Measurements from ENCODE around the gene GNB1.

GNB1 gene

DNA sequence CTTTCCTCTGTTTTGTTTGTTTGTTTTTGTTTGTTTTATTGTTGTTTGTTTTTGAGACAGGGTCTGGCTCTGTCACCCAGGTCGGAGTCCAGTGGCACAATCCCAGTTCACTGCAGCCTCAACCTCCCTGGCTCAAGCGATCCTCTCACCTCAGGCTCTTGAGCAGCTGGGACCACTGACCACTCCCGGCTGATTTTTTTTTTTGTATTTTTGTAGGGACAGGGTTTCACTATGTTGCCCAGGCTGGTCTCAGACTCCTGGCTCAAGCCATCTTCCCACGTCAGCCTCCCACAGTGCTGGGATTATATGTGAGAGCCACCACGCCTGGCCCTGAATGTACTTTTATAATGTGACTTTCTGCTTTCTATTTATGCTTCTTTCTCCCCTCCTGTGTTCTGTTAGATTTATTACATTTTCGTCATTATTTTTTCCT is 19.2 kb upstream of the GNB1 start:
- no peak for DNase-seq (ENCODE audit: low spot score)

DNA sequence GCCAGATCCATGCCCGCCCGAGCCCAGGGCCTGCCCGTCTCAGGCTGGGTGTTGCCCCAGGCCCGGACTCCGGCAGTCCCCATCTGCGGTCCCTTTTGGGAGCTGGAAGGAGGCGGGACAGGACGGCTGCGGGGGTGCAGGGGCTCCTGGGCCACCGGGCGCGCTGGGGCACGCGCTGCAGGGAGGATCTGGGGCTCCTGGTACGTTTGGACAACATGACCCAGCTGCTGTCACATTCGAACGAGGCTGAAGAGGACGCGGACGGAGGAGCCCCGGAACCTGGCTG is 17.6 kb upstream of the GNB1 start:
- no peak for DNase-seq (ENCODE audit: low spot score)

DNA sequence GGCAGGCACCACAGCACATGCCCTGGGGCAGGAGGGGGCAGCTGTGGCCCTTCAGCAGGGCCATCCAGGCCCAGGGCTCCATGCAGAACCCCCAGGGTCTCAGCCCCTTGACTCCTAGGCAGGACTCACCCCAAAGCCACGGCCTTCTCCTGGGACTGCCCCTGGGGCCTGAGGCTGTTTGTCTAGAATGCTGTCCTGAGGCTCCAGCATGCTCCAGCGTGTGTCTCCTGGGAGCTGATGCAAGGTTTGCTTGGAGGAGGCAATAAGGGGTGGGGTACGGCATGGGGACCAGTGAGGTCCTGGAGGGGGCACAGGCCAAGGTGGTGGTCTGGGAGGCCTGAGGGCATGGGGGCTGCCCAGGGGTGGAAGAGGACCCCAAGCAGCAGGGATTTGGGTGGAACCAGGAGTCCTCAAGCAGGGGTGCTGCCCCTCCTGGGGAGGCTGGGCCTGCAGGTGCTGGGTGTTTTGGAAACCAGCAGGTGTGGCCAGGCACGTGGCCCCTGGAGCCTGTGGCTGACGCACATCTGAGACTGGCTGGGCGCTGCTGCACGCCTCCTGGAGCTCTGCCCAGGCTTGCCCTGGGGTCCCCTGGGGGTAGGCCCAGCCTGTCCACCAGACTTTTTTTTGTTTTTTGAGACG is 16.3 kb upstream of the GNB1 start:
- DNase-seq (ENCODE audit: low spot score) = no peak

DNA sequence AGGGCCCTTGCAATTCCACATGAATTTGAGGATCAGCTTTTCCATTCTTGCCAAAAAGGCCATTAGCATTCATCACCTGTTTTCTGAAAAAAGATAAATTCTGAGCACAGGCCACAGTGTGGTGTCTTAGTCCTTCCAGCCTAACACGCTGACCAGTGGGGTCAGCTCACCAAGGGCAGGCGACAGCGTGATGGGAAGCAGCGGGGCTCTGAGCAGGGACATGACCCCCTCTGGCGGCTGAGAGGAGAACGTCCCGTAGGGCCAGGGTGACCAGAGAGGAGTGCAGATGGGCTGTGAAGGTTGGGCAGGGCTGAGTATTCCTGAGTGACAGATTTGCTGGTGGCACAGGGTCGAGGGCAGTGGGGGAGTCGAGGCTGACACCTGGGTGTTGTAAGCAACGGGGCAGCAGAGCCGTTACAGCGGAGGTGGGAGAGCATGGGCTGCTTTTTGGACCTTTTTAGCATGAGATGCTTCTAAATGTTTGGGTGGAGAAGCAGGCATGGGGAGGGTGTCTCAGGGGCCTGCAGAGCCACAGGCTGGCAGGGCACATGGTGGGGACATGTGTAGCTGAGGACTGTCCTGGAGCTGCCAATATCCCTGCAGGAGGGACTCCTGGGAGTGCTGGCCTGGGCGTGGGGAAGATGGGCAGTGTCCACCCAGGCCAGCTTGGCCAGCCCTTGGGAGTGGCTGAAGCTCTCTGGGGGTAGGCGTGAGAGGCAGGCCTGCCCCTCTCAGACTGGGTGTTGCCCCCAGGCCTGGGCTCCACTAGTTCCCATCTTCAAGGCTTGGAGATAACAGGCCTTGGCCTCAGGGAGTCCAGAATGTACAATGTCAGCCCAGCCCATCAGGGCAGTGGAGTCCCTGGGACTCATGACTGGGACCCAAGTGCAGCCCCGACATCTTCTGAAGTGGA is 15.6 kb upstream of the GNB1 start:
- DNase-seq (ENCODE audit: low spot score) = peak; percentile 91

DNA sequence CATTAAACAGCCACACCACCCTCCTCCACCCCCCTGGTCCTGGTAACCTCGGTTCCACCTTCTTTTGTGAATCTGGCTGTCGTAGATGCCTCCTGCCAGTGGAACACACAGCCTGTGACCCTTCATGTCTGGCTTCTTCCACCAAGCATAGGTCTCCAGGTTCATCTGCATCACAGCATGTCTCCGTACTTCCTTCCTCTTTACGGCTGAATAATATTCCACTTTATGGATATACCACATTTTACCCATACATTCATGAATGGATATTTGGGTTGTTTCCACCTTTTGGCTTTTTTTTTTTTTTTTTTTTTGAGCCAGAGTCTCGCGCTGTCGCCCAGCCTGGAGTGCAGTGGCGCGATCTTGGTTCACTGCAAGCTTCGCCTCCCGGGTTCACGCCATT is 12.3 kb upstream of the GNB1 start:
- DNase-seq (ENCODE audit: low spot score) = no peak

DNA sequence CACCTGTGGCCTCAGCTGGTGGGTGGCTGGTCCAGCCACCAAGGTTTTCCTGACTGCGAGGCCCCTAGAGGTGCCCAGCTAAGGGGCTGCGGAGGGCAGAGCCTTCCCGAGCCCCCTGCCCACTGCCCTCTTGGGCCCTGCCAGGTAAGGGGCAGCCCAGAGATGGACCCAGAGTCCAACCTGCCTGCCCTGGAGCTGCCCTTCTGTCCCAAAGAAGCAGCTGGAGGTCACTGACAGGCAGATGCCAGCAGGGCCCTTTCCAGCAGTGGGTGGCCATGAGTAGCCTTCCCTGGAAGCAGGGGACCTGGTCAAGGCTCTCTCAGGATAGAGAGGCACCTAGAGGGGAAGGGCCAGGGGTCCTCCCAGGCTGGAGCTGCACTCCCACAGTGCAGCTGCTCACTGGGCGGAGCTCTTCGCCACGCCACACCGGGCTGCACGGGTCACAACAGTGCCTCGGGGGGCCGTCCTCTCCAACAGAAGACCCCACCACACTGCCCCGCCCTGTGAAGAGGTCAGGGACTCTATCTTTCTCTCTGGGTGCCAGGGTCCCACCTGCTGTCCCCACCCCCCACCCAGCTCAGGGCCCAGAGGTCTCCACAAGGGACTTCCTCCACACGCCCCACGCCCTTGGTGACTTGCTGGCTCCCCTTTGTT is 10.9 kb upstream of the GNB1 start:
- DNase-seq (ENCODE audit: low spot score) = no peak

DNA sequence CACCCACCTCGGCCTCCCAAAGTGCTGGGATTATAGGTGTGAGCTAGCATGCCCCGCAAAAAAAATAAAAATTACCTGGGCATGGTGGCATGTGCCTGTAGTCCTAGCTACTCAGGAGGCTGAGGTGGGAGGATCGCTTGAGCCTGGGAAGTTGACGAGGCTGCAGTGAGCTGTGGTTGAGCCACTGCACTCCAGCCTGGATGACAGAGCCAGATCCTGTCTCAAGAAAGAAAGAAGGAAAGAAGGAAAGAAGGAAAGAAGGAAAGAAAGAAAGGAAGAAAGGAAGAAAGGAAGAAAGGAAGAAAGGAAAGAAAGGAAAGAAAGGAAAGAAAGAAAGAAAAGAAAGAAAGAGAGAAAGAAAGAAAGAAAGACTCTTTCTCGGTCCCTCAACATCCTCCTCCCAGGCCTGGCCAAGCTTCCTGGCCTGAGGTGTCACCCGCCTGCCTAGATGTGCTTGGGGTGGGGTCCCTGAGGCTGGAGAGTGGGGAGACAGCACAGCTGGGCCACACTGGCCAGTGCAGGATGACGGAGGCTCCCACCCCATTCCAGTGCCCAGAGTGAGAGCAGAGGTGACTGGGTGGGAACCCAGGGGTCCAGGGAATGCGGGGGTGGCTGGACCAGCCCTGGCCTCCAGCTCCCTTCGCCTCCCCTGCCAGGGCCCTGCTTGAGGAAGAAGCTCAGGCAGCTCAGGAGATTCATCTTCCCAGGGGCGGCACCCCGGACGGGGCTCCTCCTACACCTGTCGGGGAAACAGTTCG is 10.2 kb upstream of the GNB1 start:
- DNase-seq (ENCODE audit: low spot score) = no peak

DNA sequence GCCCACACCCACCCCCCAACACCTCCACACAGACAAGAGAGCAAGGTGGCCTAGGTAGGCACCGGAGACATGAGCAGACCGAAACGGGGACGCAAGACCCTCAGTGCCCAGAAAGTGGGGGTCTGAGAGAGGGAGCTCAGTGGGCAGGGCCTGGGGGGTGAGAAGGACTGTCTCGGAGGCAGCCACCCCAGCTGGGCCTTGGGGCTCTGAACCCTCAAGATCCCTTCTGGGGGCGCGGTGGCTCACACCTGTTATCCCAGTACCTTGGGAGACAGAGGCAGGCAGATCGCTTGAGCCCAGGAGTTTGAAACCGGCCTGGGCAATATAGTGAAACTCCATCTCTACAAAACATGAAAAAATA is 9.1 kb upstream of the GNB1 start:
- DNase-seq (ENCODE audit: low spot score) = no peak

DNA sequence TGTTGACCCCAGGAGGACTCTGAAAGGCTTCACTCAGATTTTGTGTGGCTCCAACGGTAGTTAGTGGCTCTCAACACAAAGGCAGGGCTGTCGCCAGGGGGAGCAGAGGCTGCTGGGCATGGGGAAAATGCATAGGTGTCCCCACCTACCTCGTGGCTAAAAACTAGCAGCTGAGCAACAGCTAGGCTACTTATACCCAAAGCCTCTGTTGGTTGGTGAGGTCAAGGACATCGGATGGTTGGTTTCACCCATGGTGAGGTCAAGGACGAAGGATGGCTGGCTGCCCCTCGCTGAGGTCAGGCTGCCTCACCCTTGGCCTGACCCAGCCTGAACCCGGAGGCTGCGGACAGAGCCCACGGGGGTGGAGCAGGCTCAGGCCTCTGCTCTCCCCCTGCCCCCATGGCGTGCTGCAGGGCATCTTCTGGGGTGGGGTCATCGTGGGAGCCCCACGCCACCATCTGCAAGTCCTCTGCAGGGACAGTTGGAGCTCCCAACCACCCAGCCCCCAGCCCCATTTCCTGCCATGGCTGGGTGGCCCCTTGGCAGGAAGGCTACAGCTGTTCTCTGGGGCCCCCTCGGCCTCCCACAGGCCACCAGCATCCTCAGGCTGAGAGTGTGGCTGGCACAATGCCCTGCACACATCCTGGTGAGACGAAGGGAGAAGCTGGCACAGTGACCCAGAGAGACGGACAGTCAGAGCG is 8.5 kb upstream of the GNB1 start:
- peak; percentile 36 for DNase-seq (ENCODE audit: low spot score)

DNA sequence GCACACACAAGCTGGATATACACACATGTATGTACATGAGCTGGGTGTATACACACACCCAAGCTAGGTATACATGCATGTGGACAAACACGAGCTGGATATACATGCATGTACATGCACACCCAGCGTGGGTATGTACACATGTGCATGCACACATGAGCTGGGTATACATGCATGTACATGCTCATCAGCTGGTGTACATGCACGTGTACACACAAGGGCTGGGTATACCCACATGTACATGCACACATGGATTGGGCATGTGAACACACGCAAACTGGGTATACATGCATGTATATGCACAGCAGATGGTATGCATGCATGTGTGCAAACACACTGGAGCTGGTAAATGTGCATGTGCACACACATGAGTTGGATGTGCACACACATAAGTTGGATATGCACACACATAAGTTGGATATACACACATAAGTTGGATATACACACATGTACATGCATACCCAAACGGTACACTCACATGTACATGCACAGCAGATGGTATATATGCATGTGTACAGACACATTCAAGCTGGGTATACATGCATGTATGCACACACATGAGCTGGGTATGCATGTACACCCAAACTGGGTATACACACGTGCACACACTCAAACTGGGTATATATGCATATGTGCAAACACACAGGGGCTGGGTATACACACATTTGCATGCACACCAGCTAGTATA is 7.5 kb upstream of the GNB1 start:
- DNase-seq (ENCODE audit: low spot score) = no peak

DNA sequence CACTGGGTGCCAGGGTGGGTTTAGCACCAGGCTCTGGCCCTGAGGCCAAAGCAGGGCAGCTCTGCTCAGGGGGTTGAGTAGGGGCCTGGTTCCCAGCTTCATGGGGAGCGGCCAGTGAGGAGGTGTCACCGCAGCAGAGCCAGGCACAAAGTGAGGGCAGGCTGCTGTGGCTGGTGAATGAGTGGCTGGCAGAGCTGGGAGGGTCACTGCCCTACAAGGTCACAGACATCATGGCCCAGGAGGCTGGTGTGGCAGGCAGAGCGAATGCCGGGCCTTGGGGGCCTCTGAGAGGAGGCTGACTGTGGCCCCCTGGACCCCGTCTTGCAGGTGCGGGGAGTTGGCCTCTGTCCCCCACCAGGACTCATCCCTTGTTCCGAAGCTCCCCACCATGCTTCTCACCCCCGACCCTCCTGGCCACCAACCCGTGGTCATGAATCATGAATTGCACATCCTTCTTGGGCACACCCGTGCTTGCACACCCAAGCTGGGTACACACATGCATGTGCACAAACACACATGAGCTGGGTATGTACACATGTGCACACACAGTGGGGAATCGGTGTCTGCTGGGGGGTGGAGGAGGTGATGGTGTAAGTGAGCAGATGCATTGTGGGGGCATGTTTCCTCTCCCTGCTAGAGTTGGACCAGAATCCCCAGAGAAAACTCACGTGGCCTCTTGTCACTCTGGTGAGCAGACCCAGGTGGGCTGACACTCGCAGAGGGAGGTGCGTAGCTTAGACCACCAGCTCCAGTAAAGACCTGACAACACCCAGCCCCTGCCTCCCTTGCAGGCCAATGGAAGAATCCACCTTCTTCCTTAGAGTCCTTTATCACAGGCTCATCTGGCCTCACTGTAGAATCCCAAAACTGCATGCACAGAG is 4.8 kb upstream of the GNB1 start:
- DNase-seq (ENCODE audit: low spot score) = no peak

DNA sequence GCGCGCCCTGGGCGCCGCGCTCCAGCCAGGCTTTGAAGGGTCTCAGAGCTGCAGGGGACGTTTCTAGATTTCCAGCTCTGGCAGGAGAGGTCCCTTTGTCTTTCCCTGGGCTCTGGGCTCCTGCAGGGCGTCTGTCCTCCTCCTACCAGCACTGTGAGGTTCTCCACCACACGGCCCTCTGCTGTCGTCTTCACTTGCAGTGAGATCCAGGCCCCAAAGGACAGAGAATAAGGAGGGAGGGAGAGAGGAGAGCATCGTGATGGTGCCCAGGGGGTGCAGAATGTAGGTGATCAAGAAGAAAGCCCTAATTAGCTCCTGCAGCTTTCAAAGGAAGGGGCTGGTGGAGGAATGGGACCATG is 4.2 kb upstream of the GNB1 start:
- no peak for DNase-seq (ENCODE audit: low spot score)

DNA sequence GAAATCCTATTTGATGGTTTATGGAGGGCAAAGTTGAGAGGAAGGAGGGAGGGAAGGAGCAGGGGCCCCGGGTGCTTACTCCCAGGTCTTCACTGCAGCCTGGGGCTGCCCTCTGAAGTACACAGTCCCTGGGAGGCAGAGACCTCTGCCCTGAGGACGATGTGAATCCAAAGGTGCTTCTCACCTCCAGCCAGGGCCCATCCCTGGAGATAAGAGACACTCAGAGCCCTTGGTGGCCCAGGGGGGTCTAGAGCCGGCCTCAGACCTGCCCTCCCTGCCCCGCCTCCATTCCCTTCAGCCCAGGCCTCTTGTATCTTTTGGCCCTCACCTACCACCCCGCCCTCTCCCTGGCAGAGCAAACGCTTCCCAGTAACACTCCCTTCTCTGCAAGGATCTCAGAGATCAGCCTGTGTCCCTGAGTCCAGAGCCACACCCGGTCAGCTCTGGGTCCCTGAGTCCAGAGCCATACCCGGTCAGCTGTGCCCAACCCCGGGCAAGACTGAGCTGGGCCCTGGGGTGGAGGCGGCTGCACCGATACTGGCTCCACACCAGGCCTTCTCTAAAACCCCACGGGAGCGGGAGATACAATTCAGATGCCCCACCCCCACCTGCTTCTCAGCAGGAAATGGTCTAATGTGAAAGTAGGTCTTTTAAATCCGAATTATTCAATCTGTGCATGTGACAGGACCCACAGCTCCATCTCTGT is 3.6 kb upstream of the GNB1 start:
- DNase-seq (ENCODE audit: low spot score) = no peak

DNA sequence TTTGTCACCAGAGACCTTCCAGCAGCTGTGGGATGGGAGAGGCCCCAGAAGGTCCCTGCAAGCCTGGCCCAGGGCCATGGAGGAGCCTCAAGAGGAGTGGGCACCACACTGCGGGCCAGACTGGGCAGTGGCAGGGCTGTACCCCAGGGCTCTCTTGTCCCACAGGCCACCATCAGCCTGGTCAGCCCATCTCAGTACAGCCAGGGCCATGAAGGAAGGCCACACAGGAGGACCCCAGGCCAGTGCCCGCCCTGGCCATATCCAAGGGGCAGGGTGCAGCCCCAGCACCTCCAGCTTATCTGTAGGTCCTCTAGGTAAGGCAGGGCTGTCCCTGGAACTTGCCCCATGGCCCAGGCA is 3.1 kb upstream of the GNB1 start:
- no peak for DNase-seq (ENCODE audit: low spot score)

DNA sequence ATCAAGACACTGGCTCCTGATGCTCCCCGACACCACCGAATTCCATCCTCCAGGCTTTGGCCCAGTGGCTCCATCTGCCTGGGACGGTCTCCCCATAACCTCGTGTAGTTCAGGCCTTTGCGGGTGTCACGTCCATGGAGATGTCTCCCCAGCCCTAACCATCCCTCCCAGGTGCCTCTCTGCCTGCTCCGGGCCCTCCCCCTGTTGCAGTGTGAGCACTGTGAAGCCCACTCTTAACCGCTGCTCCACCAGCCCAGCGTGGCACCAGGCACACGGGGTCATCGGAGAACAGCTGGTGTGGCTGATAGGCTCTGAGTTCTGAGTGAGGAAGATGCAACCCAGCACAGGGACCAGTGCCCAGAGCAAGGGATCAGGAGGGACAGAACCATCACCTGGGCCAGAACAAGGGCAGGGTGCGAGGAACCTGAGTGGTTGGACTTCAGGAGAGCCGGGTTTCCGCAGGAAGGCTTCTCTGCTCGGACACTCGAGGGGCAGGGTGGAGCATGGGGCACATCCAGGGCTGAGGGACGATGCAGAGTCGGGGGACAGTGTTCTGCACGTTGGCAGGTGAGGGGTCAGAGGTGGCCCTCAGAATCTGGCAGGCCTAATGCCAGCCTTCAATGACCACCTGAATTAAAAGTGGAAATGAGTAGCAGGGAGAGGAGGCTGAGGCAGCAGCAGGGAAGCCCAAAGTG is 2.6 kb upstream of the GNB1 start:
- DNase-seq (ENCODE audit: low spot score) = no peak

DNA sequence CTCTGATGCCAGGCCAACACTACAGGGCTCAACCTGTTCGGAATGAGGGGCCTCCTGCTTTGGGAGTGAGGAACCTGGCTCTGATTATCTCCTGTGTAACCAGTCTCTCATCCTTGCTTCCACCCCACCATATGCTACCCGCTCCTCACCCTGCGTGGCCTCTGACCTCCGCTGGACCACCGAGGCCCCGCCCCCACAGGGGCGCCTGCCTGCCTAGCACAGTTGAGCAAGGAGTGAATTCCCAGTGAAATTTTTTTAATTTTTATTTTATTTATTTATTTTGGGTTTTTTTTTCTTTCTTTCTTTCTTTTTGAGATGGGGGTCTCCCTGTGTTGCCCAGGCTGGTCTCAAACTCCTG is 1.9 kb upstream of the GNB1 start:
- no peak for DNase-seq (ENCODE audit: low spot score)

DNA sequence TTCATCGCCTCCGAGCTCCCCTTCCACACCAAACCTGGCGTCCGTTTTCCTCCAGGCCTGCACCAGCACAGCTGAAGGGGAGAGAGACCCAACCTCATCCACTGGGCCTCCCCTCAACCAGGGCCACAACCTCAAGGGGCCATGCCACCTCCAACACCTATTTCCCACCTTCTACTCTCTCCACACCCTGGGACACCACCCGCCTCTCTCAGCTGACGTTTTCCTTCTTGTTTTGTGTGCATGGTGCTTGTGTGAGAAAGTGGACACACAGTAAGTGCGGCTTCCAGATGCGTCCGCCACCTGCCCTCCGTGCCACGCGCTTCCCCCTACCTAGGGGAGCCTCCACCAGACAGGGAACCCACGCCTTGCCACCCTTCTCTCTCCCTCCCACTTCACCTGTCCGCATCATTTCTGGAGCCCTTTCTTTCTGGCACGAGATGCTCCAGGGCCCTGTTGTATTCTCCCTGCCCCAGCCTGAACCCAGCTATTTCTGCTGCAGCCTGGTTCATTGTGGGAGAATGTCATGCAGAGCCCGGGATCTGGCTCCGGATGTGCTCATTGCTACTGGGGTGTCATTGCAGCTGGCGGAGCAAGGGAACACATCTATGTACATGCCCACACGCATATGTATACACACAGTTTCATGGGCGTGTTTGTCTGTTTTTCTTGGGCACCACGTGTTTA is 1.3 kb upstream of the GNB1 start:
- DNase-seq (ENCODE audit: low spot score) = peak; percentile 36

DNA sequence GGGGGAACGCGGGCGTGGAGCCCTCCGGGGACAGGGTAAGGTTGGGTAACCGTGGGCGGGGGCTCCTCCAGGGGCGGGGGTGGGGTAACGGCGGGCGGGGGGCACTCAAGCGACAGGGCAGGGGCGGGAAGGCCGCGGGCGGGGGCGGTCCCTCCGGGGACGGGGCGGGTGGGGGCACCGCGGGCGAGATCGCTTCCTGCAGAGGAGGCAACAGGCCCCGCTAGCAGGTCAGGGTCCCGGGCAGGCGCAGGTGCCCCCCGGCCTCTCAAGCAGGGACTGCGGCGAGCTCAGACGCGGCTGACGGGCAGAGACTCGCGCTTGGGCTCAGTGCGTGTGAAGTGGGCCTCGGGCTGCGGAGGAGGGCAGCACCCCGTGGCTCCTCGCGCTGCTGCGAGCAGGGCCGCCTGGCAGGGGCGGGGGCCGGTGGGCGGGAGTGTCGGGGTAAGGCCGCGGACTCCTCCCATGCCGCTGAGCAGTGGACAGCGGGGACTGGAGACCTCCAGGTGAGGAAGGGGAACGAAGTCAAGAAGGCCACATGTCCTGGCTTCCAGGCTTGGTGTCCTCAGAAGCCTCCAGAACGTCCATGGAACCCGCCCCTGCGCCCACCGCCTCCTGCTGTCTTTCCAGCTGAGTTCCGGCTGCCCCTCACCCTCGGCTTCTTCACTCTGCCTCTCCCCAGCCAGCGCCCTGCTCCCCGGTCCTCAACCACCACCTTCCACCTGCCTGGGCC is 627 bp upstream of the GNB1 start:
- peak; percentile 41 for DNase-seq (ENCODE audit: low spot score)
